ENCODE measurements around the gene MAPK8.

MAPK8 gene

GRCh38 chr10:48285710-48286109 lies 20.8 kb upstream of the MAPK8 start:
- TF ChIP-seq, protein P1, sequence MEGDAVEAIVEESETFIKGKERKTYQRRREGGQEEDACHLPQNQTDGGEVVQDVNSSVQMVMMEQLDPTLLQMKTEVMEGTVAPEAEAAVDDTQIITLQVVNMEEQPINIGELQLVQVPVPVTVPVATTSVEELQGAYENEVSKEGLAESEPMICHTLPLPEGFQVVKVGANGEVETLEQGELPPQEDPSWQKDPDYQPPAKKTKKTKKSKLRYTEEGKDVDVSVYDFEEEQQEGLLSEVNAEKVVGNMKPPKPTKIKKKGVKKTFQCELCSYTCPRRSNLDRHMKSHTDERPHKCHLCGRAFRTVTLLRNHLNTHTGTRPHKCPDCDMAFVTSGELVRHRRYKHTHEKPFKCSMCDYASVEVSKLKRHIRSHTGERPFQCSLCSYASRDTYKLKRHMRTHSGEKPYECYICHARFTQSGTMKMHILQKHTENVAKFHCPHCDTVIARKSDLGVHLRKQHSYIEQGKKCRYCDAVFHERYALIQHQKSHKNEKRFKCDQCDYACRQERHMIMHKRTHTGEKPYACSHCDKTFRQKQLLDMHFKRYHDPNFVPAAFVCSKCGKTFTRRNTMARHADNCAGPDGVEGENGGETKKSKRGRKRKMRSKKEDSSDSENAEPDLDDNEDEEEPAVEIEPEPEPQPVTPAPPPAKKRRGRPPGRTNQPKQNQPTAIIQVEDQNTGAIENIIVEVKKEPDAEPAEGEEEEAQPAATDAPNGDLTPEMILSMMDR (conservative IDR thresholded peaks at IDR 0.05; ENCODE audit: low read depth, low read length), result no peak
- DNase-seq (ENCODE audit: low read depth), result no peak

GRCh38 chr10:48286356-48286755 lies 20.1 kb upstream of the MAPK8 start:
- no peak for DNase-seq (ENCODE audit: low read depth)
- no peak overlapping the region for H3K4me3 ChIP-seq (ENCODE audit: low read length)
- TF ChIP-seq, protein P1 (conservative IDR thresholded peaks at IDR 0.05; ENCODE audit: low read depth, low read length), result no peak

More at GRCh38 chr10:48285710-48286109, 20.8 kb upstream of the MAPK8 start:
- no peak overlapping the region for H3K4me3 ChIP-seq (ENCODE audit: low read length)

DNA sequence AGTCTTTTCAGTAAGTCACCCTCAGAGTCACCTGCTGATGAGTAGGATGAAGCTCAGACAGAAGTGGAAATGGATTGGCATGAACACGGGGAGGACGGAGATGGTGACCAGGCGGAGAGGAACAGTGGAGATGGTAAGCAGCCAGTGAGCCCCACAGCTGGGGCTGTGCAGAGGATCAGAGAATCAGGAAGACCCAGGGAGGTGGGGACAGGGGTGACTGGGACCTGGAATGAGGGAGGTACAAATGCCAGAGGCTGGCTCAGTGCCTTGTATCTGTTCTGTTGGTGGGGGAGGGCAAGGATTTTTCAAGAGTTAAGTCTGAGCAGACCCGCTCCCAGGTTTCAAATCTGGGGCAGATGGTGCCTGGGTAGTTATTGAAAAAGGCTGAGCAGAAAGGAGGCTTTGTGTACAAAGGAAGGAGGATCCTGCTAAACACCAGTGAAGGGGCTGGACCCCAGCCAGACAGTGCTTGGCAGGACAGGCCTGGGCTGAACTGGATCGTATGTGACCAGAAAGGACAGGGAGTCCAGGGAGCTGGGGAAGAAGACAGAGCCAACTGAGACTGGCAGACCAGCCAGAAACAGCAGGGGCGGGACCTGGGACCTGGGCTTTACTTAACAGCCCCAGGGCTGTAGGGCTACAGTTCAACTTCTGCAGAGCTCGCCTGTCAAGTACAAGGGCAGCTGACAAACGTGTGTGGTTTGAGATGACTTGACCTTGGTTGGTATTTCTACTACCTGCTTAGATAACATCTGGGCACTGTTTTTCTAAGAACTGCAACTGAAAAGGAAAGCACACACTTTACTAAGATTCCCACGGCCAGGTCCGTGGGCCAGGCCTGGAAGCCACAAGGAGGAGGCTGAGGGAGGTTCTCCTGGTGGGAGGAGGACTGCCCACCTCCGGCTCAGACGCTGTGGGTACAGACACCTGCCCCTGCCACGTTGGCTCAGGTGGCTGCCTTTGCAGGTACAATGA lies 18.8 kb upstream of the MAPK8 start:
- H3K4me3 ChIP-seq (ENCODE audit: low read length), result no peak overlapping the region
- no peak for DNase-seq (ENCODE audit: low read depth)
- TF ChIP-seq, protein P1 (conservative IDR thresholded peaks at IDR 0.05; ENCODE audit: low read depth, low read length), result no peak

- no peak overlapping the region for H3K4me3 ChIP-seq (ENCODE audit: low read length)
- no peak for DNase-seq (ENCODE audit: low read depth)
- TF ChIP-seq, protein P1 (conservative IDR thresholded peaks at IDR 0.05; ENCODE audit: low read depth, low read length), result no peak
Observed at GRCh38 chr10:48288661-48289060, 17.8 kb upstream of the MAPK8 start.

DNA sequence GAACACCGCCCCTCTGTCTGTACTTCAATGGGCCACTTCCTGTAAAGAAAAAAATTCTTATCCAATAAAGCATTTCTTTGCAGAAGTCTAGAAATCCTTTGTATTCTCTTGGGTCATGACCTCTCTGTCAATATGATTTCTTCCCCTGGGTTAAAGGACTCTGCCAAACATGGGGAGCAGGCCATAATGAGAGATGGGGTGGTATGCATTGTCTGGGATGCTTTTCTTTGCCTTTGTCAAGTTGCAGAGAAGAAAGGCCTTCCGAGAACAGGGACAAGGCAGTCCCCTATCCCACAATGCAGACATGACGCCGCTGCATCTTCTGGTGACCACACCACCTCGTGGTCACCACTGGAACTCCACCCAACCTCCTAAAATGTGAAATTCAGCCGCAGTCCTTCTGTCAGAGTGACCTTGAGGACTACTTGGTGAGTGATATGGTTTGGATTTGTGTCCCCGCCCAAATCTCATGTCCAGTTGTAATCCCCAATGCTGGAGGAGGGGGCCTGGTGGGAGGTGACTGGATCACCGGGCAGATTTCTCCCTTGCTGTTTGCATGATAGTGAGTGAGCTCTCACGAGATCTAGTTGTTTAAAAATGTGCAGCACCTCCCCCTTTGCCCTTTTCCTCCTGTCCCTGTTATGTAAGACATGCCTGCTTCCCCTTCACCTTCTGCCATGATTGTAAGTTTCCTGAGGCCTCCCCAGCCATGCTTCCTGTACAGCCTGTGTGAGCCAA lies 16.8 kb upstream of the MAPK8 start:
- TF ChIP-seq, protein P1 (conservative IDR thresholded peaks at IDR 0.05; ENCODE audit: low read depth, low read length), result peak; percentile 93
- no peak for DNase-seq (ENCODE audit: low read depth)
- no peak overlapping the region for H3K4me3 ChIP-seq (ENCODE audit: low read length)

DNA sequence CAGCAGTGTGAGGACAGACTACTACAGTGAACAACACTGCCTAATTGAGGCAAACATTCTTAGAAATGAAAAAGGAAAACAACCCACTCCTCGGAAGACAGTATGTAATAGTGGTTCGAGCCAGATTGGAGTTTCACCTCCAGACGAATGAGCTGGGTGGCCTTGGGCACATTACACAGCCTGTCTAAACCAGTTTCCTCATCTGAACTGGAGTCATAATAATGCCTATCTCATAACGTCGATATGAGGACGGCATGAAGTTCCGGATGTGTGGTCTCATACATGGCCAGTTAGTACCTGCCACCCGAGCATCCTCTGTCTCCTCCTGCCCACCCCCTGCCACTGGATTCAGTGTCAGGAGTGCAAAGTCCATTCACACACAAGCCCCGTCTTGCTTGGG lies 16.2 kb upstream of the MAPK8 start:
- TF ChIP-seq, protein P1 (conservative IDR thresholded peaks at IDR 0.05; ENCODE audit: low read depth, low read length), result no peak
- DNase-seq (ENCODE audit: low read depth), result no peak
- H3K4me3 ChIP-seq (ENCODE audit: low read length), result no peak overlapping the region
